ENCODE results near the gene CFAP69.

The CFAP69 gene

GRCh38 chr7:90290244-90291113 is 45.5 kb downstream of the CFAP69 start:
- Histone ChIP-seq H3K4me1 (ENCODE audit: control insufficient read depth, insufficient read depth, low read length, poor library complexity, severe bottlenecking) (no peaks in the 10 kb centered on the region), H3K36me3 (ENCODE audit: control insufficient read depth, insufficient read depth, low read length) (no peaks in the 10 kb centered on the region), H3K4me3 (ENCODE audit: insufficient read depth, low read depth, low read length, poor library complexity, severe bottlenecking) (no peak overlapping the region), H3K27ac (ENCODE audit: insufficient read depth, low read length, poor library complexity, severe bottlenecking) (no peak overlapping the region), H3K9me3 (ENCODE audit: control insufficient read depth, low read length) (no peaks in the 10 kb centered on the region), H3K27me3 (replicated peaks; ENCODE audit: control insufficient read depth, insufficient read depth, low read length, poor library complexity, severe bottlenecking) (no peaks in the 10 kb centered on the region)
- no peak for DNase-seq

- no peaks in the 10 kb centered on the region for H3K36me3 ChIP-seq (ENCODE audit: control insufficient read depth, insufficient read depth, low read length)
- no peak for DNase-seq
Measured at GRCh38 chr7:90298145-90299038, 53.4 kb downstream of the CFAP69 start.

GRCh38 chr7:90303241-90303640 is 58.3 kb downstream of the CFAP69 start:
- no peaks in the 10 kb centered on the region for H3K9me3 ChIP-seq (ENCODE audit: control insufficient read depth, low read length)
- no peak overlapping the region for H3K27ac ChIP-seq (ENCODE audit: insufficient read depth, low read length, poor library complexity, severe bottlenecking)
- H3K4me1 ChIP-seq (ENCODE audit: control insufficient read depth, insufficient read depth, low read length, poor library complexity, severe bottlenecking), result no peaks in the 10 kb centered on the region
- no peaks in the 10 kb centered on the region for H3K27me3 ChIP-seq (replicated peaks; ENCODE audit: control insufficient read depth, insufficient read depth, low read length, poor library complexity, severe bottlenecking)
- H3K4me3 ChIP-seq (ENCODE audit: insufficient read depth, low read depth, low read length, poor library complexity, severe bottlenecking), result no peak overlapping the region
- no peaks in the 10 kb centered on the region for H3K36me3 ChIP-seq (ENCODE audit: control insufficient read depth, insufficient read depth, low read length)
- DNase-seq, result no peak

More at GRCh38 chr7:90298145-90299038, 53.4 kb downstream of the CFAP69 start:
- no peaks in the 10 kb centered on the region for H3K9me3 ChIP-seq (ENCODE audit: control insufficient read depth, low read length)
- no peak overlapping the region for H3K4me3 ChIP-seq (ENCODE audit: insufficient read depth, low read depth, low read length, poor library complexity, severe bottlenecking)
- H3K27ac ChIP-seq (ENCODE audit: insufficient read depth, low read length, poor library complexity, severe bottlenecking), result no peak overlapping the region
- no peaks in the 10 kb centered on the region for H3K27me3 ChIP-seq (replicated peaks; ENCODE audit: control insufficient read depth, insufficient read depth, low read length, poor library complexity, severe bottlenecking)
- H3K4me1 ChIP-seq (ENCODE audit: control insufficient read depth, insufficient read depth, low read length, poor library complexity, severe bottlenecking), result no peaks in the 10 kb centered on the region

- DNase-seq, result no peak
- no peak overlapping the region for H3K27ac ChIP-seq (ENCODE audit: insufficient read depth, low read length, poor library complexity, severe bottlenecking)
- H3K9me3 ChIP-seq (ENCODE audit: control insufficient read depth, low read length), result no peaks in the 10 kb centered on the region
- no peaks in the 10 kb centered on the region for H3K36me3 ChIP-seq (ENCODE audit: control insufficient read depth, insufficient read depth, low read length)
- H3K27me3 ChIP-seq (replicated peaks; ENCODE audit: control insufficient read depth, insufficient read depth, low read length, poor library complexity, severe bottlenecking), result no peaks in the 10 kb centered on the region
- H3K4me3 ChIP-seq (ENCODE audit: insufficient read depth, low read depth, low read length, poor library complexity, severe bottlenecking), result no peak overlapping the region
- H3K4me1 ChIP-seq (ENCODE audit: control insufficient read depth, insufficient read depth, low read length, poor library complexity, severe bottlenecking), result no peaks in the 10 kb centered on the region
Measured at GRCh38 chr7:90309872-90310271, 64.9 kb downstream of the CFAP69 start.

- Histone ChIP-seq H3K36me3 (ENCODE audit: control insufficient read depth, insufficient read depth, low read length) (no peaks in the 10 kb centered on the region), H3K9me3 (ENCODE audit: control insufficient read depth, low read length) (no peaks in the 10 kb centered on the region), H3K4me3 (ENCODE audit: insufficient read depth, low read depth, low read length, poor library complexity, severe bottlenecking) (no peak overlapping the region), H3K27me3 (replicated peaks; ENCODE audit: control insufficient read depth, insufficient read depth, low read length, poor library complexity, severe bottlenecking) (no peaks in the 10 kb centered on the region), H3K27ac (ENCODE audit: insufficient read depth, low read length, poor library complexity, severe bottlenecking) (no peak overlapping the region), H3K4me1 (ENCODE audit: control insufficient read depth, insufficient read depth, low read length, poor library complexity, severe bottlenecking) (no peaks in the 10 kb centered on the region)
- no peak for DNase-seq
Measured at GRCh38 chr7:90311175-90311574, 66.2 kb downstream of the CFAP69 start.

GRCh38 chr7:90312745-90313144 is 67.8 kb downstream of the CFAP69 start:
- no peak for DNase-seq
- H3K4me1 ChIP-seq (ENCODE audit: control insufficient read depth, insufficient read depth, low read length, poor library complexity, severe bottlenecking), result no peaks in the 10 kb centered on the region
- H3K27ac ChIP-seq (ENCODE audit: insufficient read depth, low read length, poor library complexity, severe bottlenecking), result no peak overlapping the region
- no peaks in the 10 kb centered on the region for H3K9me3 ChIP-seq (ENCODE audit: control insufficient read depth, low read length)
- H3K36me3 ChIP-seq (ENCODE audit: control insufficient read depth, insufficient read depth, low read length), result no peaks in the 10 kb centered on the region
- no peaks in the 10 kb centered on the region for H3K27me3 ChIP-seq (replicated peaks; ENCODE audit: control insufficient read depth, insufficient read depth, low read length, poor library complexity, severe bottlenecking)
- H3K4me3 ChIP-seq (ENCODE audit: insufficient read depth, low read depth, low read length, poor library complexity, severe bottlenecking), result no peak overlapping the region

- Histone ChIP-seq H3K27me3 (replicated peaks; ENCODE audit: control insufficient read depth, insufficient read depth, low read length, poor library complexity, severe bottlenecking) (peaks cover 4% of the 10 kb centered on the region), H3K27ac (ENCODE audit: insufficient read depth, low read length, poor library complexity, severe bottlenecking) (no peak overlapping the region), H3K4me3 (ENCODE audit: insufficient read depth, low read depth, low read length, poor library complexity, severe bottlenecking) (no peak overlapping the region), H3K36me3 (ENCODE audit: control insufficient read depth, insufficient read depth, low read length) (no peaks in the 10 kb centered on the region), H3K4me1 (ENCODE audit: control insufficient read depth, insufficient read depth, low read length, poor library complexity, severe bottlenecking) (no peaks in the 10 kb centered on the region), H3K9me3 (ENCODE audit: control insufficient read depth, low read length) (no peaks in the 10 kb centered on the region)
- DNase-seq, result no peak
Measured at GRCh38 chr7:90313907-90314306, 68.9 kb downstream of the CFAP69 start.

GRCh38 chr7:90320014-90320413 is 75.0 kb downstream of the CFAP69 start:
- DNase-seq, result no peak
- peaks cover 4% of the 10 kb centered on the region for H3K4me1 ChIP-seq (ENCODE audit: control insufficient read depth, insufficient read depth, low read length, poor library complexity, severe bottlenecking)
- peaks cover 10% of the 10 kb centered on the region for H3K27me3 ChIP-seq (replicated peaks; ENCODE audit: control insufficient read depth, insufficient read depth, low read length, poor library complexity, severe bottlenecking)
- H3K36me3 ChIP-seq (ENCODE audit: control insufficient read depth, insufficient read depth, low read length), result no peaks in the 10 kb centered on the region
- no peak overlapping the region for H3K4me3 ChIP-seq (ENCODE audit: insufficient read depth, low read depth, low read length, poor library complexity, severe bottlenecking)
- H3K27ac ChIP-seq (ENCODE audit: insufficient read depth, low read length, poor library complexity, severe bottlenecking), result no peak overlapping the region
- H3K9me3 ChIP-seq (ENCODE audit: control insufficient read depth, low read length), result no peaks in the 10 kb centered on the region

GRCh38 chr7:90320418-90320800 is 75.4 kb downstream of the CFAP69 start:
- no peak overlapping the region for H3K27ac ChIP-seq (ENCODE audit: insufficient read depth, low read length, poor library complexity, severe bottlenecking)
- peaks cover 4% of the 10 kb centered on the region for H3K4me1 ChIP-seq (ENCODE audit: control insufficient read depth, insufficient read depth, low read length, poor library complexity, severe bottlenecking)
- no peak overlapping the region for H3K4me3 ChIP-seq (ENCODE audit: insufficient read depth, low read depth, low read length, poor library complexity, severe bottlenecking)
- DNase-seq, result no peak
- H3K36me3 ChIP-seq (ENCODE audit: control insufficient read depth, insufficient read depth, low read length), result no peaks in the 10 kb centered on the region
- H3K9me3 ChIP-seq (ENCODE audit: control insufficient read depth, low read length), result no peaks in the 10 kb centered on the region
- peaks cover 10% of the 10 kb centered on the region for H3K27me3 ChIP-seq (replicated peaks; ENCODE audit: control insufficient read depth, insufficient read depth, low read length, poor library complexity, severe bottlenecking)
